GM12878 (cell line): ENCODE results near the gene FBLN1. TPM values are rescaled to one million over a fixed set of nuclear protein-coding genes. Genes with fewer than 3 reads are reported as not detected.

Source experiments
- ATAC-seq: fragments of 200-7000 bp; cut with Tn5 transposase; 3 replicates; pipeline ENCODE4 v1.9.1; 2020; ENCODE audit warnings: mild to moderate bottlenecking, moderate library complexity
- BruUV-seq: library from RNA; stranded (reverse); fragments of 400-500 nt; replicated peaks from 2 replicates; lab custom pipeline; 2021; lab: Mats Ljungman, UMichigan
- CTCF ChIA-PET: fragments of 300-600 bp; sonication (Branson Sonifier 250); formaldehyde crosslinking; extraction: SDS; loops from one replicate; lab custom pipeline; 2021; ENCODE audit warnings: inconsistent platforms; lab: Yijun Ruan, JAX
- POLR2A ChIA-PET: fragments of 350-600 bp; formaldehyde crosslinking; extraction: SDS; loops from one replicate; lab custom pipeline; 2021; ENCODE audit warnings: inconsistent platforms; lab: Charles Lee
- RAD21 ChIA-PET: fragments of 300-600 bp; sonication (Branson Sonifier 250); formaldehyde crosslinking; loops from one replicate; lab custom pipeline; 2023; ENCODE audit warnings: antibody characterized with exemption; ENCODE audit not compliant: unreplicated experiment; lab: Charles Lee
- SMC1A ChIA-PET: fragments of 300-600 bp; sonication (Branson Sonifier 250); formaldehyde crosslinking; loops from one replicate; lab custom pipeline; 2023; ENCODE audit not compliant: unreplicated experiment, uncharacterized antibody; lab: Charles Lee
- DNase-seq: peaks from one replicate; pipeline ENCODE4 v3.0.0-alpha.2; 2011; ENCODE audit warnings: low read depth, low spot score
- FAIRE-seq: peaks from 3 replicates; lab custom pipeline; 2011; peaks lifted over from hg19 to GRCh38; lab: Jason Lieb, UNC
- H2AFZ ChIP-seq: 2 replicates; pipeline ENCODE4 v1.6.0; 2011; ENCODE audit warnings: low read depth, low read length, control low read depth; ENCODE audit not compliant: control insufficient read depth
- H3K27ac ChIP-seq: 2 replicates; pipeline ENCODE4 v1.5.1; 2011; ENCODE audit warnings: control low read depth; ENCODE audit not compliant: control insufficient read depth, insufficient read depth
- H3K27me3 ChIP-seq, 2 experiments: replicated peaks in 1 of 2; 2 replicates each; pipeline versions ENCODE4 v1.6.0 to v1.6.1; 2011; ENCODE audit warnings: low read length in 1 of 2; ENCODE audit not compliant: control insufficient read depth in 2 of 2, insufficient read depth in 2 of 2
- H3K36me3 ChIP-seq, 2 experiments: 2 replicates each; pipeline ENCODE4 v1.5.1; 2011; ENCODE audit warnings: low read length in 1 of 2; ENCODE audit not compliant: control insufficient read depth in 2 of 2, insufficient read depth in 2 of 2
- H3K4me1 ChIP-seq: 2 replicates; pipeline ENCODE4 v1.6.1; 2011; ENCODE audit warnings: mild to moderate bottlenecking, low read length, moderate library complexity, mixed read lengths; ENCODE audit not compliant: control insufficient read depth, insufficient read depth
- H3K4me2 ChIP-seq: 2 replicates; pipeline ENCODE4 v1.6.0; 2011; ENCODE audit warnings: control low read depth; ENCODE audit not compliant: control insufficient read depth, insufficient read depth
- H3K4me3 ChIP-seq: fragments of 200-600 bp; sonication (generic); 2 replicates; pipeline ENCODE4 v1.5.1; 2016
- H3K79me2 ChIP-seq: 2 replicates; pipeline ENCODE4 v1.6.0; 2011; ENCODE audit warnings: low read length; ENCODE audit not compliant: control insufficient read depth, insufficient read depth
- H3K9ac ChIP-seq: 2 replicates; pipeline ENCODE4 v1.8.0; 2011; ENCODE audit warnings: low read length, control low read depth, mixed read lengths; ENCODE audit not compliant: control insufficient read depth, insufficient read depth
- H3K9me3 ChIP-seq: replicated peaks from 3 replicates; pipeline ENCODE4 v1.5.1; 2011; ENCODE audit warnings: mild to moderate bottlenecking, low read length; ENCODE audit not compliant: control insufficient read depth, insufficient read depth
- H4K20me1 ChIP-seq: 2 replicates; pipeline ENCODE4 v1.6.0; 2011; ENCODE audit not compliant: control insufficient read depth, insufficient read depth
- BACH1 ChIP-seq: fragments of 450-650 bp; IDR thresholded peaks from 2 replicates; pipeline ENCODE4 v1.6.1; 2017; ENCODE audit warnings: mild to moderate bottlenecking, borderline replicate concordance
- CREB1 ChIP-seq: IDR thresholded peaks from 2 replicates; pipeline ENCODE4 v1.6.1; 2012; ENCODE audit warnings: low read depth, mild to moderate bottlenecking, inconsistent platforms
- HDAC2 ChIP-seq: fragments of 200-600 bp; sonication (generic); IDR thresholded peaks from 2 replicates; pipeline ENCODE4 v1.6.1; 2017
- RFX5 ChIP-seq: IDR thresholded peaks from 2 replicates; pipeline ENCODE4 v1.6.1; 2011; ENCODE audit warnings: low read depth, low read length, improper control_type of control experiment
- SIX5 ChIP-seq: IDR thresholded peaks from 2 replicates; pipeline ENCODE4 v1.6.1; 2011; ENCODE audit warnings: mild to moderate bottlenecking, low read depth, low read length, moderate library complexity; ENCODE audit not compliant: severe bottlenecking
- SMAD1 ChIP-seq: fragments of 450-650 bp; IDR thresholded peaks from 2 replicates; pipeline ENCODE4 v1.6.1; 2018; ENCODE audit warnings: mild to moderate bottlenecking, low read depth; ENCODE audit not compliant: partially characterized antibody
- SMC3 ChIP-seq: IDR thresholded peaks from 2 replicates; pipeline ENCODE4 v1.6.1; 2011; ENCODE audit warnings: low read length, improper control_type of control experiment, borderline replicate concordance
- TARDBP ChIP-seq: IDR thresholded peaks from 2 replicates; pipeline ENCODE4 v1.6.1; 2016; ENCODE audit warnings: borderline replicate concordance
- ZNF622 ChIP-seq: fragments of 450-650 bp; IDR thresholded peaks from 2 replicates; pipeline ENCODE4 v1.6.1; 2017; ENCODE audit warnings: mild to moderate bottlenecking, inconsistent platforms
- WGBS: methylation state at CpG from one replicate; pipeline ENCODE4 v1.1.6; 2016; ENCODE audit warnings: low lambda C conversion rate; ENCODE audit not compliant: insufficient replicate concordance, insufficient coverage; ENCODE audit errors: missing lambda C conversion rate; 5-methylcytosine and 5-hydroxymethylcytosine counted together
- in situ Hi-C: fragments of 300-500 bp; cut with MboI; formaldehyde crosslinking; loops from 9 replicates; pipeline ENCODE4 v1.14.3; 2018; ENCODE audit warnings: mixed read lengths
- intact Hi-C: fragments of 100-400 bp; cut with micrococcal nuclease; formaldehyde crosslinking; loops from one replicate; pipeline ENCODE4 v1.14.2; 2022; ENCODE audit not compliant: unreplicated experiment
- polyA plus RNA-seq, 11 experiments: library from polyadenylated mRNA; depleted of rRNA in 4 of 11; unstranded in 6 of 11; stranded (reverse) in 5 of 11; fragments of >200 nt; fragmentation: Nextera tagmentation in 4 of 11; fragmentation: Illumina TruSeq in 1 of 11; extraction: Ambion mirVana in 4 of 11; extraction: Trizol in 1 of 11; gene quantifications; 1 replicate in 1 of 11; 2 replicates in 10 of 11; pipeline versions ENCODE4 v1.2.1 to v1.2.3, GENCODE V29; 2011 to 2016; ENCODE audit warnings: inconsistent platforms in 2 of 11, missing spikeins in 2 of 11, low read depth in 1 of 11
- total RNA-seq, 4 experiments: library from RNA; depleted of rRNA in 3 of 4; stranded (reverse); fragments of >200 nt in 3 of 4; fragmentation: Illumina TruSeq in 1 of 4; extraction: Trizol in 1 of 4; gene quantifications; 2 replicates each; pipeline versions ENCODE4 v1.2.1 to v1.2.3, GENCODE V29; 2013 to 2021
- TF ChIP-seq, protein P1 (sequence below): fragments of 450-650 bp; IDR thresholded peaks from 2 replicates; pipeline ENCODE4 v1.6.1; 2017; ENCODE audit warnings: antibody characterized with exemption, mild to moderate bottlenecking, moderate library complexity
- TF ChIP-seq, protein P2 (sequence below): IDR thresholded peaks from 2 replicates; pipeline ENCODE4 v1.6.1; 2012; ENCODE audit warnings: low read length, inconsistent platforms
- TF ChIP-seq, protein P3 (sequence below): IDR thresholded peaks from 2 replicates; pipeline ENCODE4 v1.6.1; 2011; ENCODE audit warnings: borderline replicate concordance, low read depth, mild to moderate bottlenecking, moderate library complexity, mixed read lengths, low read length; ENCODE audit not compliant: insufficient read depth; ENCODE audit errors: extremely low read length
- TF ChIP-seq, protein P4 (sequence below): IDR thresholded peaks from 2 replicates; pipeline ENCODE4 v1.6.1; 2012; ENCODE audit warnings: low read depth, low read length, improper control_type of control experiment
- TF ChIP-seq, protein P5 (sequence below): fragments of 150-350 bp; IDR thresholded peaks from 2 replicates; pipeline ENCODE4 v1.6.1; 2014; ENCODE audit warnings: mild to moderate bottlenecking, low read depth, low read length

Gene FBLN1
- total and polyA plus RNA-seq, 10 of the 15 experiments (the other 5 are each of a cell fraction or from before 2014, with no cell fraction given), result 0.20 to 0.51 TPM; not detected in 8

DNA sequence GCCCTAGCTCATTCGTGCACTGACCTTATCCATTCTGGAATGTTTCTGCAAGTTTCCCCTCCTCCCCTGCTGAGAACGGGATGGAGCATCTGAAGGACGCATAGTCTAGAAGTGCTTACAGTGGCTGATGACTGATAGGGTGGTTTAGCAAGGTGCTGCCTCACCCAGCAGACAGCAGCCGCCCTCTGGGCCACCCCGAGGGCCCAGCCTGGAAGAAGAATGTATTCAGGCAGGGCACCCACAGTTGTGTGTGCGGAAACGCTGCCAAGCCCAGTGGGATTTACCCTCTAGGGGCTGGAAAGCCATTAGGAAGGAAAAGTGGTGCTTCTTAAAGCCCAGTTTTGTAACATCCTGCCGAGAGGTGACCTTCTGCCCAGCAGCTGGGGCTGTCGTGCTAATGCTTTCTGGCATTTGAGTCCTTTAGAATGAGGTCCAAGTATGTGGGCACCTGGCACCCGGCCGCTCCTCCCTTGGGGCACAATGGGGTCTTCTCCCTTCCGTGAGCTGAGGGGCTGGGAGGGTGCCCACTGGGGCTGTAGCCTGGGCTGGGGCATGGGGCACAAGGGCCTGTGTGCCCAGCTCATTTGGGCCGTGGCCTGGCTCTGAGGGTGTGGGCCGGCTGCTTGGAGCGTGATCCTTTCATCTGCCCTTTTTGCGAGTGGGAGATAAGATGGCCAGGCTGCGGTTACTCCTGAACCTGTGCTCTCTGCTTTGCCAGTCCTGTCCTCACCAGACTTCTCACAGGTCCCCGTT is 14.4 kb downstream of the FBLN1 start:
- ChIA-PET SMC1A (no interaction called here), CTCF (no interaction called here), POLR2A (no interaction called here), RAD21 (no interaction called here)
- Histone ChIP-seq H3K9ac (no peak overlapping the region), H3K4me3 (no peak overlapping the region), H3K4me1 (no peaks in the 10 kb centered on the region), H3K27me3 (peaks cover 0 to 4% of the 10 kb centered on the region in 2 experiments; a peak in 3 of 4 replicates), H3K79me2 (no peaks in the 10 kb centered on the region), H3K9me3 (no peaks in the 10 kb centered on the region; the same call in 2 of the 3 replicates), H3K27ac (no peak overlapping the region), H4K20me1 (no peaks in the 10 kb centered on the region), H3K4me2 (no peak overlapping the region), H3K36me3 (no peaks in the 10 kb centered on the region), H2AFZ (no peak overlapping the region)
- in situ Hi-C loops (no loop called here), intact Hi-C loops (no loop called here)
- ATAC-seq, result no peak
- WGBS, result 34% methylated on average over 18 of the region's 18 CpGs
- DNase-seq, result no peak
- TF ChIP-seq, protein P1, sequence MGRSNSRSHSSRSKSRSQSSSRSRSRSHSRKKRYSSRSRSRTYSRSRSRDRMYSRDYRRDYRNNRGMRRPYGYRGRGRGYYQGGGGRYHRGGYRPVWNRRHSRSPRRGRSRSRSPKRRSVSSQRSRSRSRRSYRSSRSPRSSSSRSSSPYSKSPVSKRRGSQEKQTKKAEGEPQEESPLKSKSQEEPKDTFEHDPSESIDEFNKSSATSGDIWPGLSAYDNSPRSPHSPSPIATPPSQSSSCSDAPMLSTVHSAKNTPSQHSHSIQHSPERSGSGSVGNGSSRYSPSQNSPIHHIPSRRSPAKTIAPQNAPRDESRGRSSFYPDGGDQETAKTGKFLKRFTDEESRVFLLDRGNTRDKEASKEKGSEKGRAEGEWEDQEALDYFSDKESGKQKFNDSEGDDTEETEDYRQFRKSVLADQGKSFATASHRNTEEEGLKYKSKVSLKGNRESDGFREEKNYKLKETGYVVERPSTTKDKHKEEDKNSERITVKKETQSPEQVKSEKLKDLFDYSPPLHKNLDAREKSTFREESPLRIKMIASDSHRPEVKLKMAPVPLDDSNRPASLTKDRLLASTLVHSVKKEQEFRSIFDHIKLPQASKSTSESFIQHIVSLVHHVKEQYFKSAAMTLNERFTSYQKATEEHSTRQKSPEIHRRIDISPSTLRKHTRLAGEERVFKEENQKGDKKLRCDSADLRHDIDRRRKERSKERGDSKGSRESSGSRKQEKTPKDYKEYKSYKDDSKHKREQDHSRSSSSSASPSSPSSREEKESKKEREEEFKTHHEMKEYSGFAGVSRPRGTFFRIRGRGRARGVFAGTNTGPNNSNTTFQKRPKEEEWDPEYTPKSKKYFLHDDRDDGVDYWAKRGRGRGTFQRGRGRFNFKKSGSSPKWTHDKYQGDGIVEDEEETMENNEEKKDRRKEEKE, result no peak
- TF ChIP-seq, protein P2, sequence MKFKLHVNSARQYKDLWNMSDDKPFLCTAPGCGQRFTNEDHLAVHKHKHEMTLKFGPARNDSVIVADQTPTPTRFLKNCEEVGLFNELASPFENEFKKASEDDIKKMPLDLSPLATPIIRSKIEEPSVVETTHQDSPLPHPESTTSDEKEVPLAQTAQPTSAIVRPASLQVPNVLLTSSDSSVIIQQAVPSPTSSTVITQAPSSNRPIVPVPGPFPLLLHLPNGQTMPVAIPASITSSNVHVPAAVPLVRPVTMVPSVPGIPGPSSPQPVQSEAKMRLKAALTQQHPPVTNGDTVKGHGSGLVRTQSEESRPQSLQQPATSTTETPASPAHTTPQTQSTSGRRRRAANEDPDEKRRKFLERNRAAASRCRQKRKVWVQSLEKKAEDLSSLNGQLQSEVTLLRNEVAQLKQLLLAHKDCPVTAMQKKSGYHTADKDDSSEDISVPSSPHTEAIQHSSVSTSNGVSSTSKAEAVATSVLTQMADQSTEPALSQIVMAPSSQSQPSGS, result no peak
- TF ChIP-seq SIX5 (no peak), ZNF622 (no peak), SMAD1 (no peak), CREB1 (no peak), TARDBP (no peak), HDAC2 (no peak), SMC3 (no peak), RFX5 (no peak), BACH1 (no peak)
- TF ChIP-seq, protein P3, sequence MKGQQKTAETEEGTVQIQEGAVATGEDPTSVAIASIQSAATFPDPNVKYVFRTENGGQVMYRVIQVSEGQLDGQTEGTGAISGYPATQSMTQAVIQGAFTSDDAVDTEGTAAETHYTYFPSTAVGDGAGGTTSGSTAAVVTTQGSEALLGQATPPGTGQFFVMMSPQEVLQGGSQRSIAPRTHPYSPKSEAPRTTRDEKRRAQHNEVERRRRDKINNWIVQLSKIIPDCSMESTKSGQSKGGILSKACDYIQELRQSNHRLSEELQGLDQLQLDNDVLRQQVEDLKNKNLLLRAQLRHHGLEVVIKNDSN, result no peak
- TF ChIP-seq, protein P4, sequence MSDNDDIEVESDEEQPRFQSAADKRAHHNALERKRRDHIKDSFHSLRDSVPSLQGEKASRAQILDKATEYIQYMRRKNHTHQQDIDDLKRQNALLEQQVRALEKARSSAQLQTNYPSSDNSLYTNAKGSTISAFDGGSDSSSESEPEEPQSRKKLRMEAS, result no peak
- TF ChIP-seq, protein P5, sequence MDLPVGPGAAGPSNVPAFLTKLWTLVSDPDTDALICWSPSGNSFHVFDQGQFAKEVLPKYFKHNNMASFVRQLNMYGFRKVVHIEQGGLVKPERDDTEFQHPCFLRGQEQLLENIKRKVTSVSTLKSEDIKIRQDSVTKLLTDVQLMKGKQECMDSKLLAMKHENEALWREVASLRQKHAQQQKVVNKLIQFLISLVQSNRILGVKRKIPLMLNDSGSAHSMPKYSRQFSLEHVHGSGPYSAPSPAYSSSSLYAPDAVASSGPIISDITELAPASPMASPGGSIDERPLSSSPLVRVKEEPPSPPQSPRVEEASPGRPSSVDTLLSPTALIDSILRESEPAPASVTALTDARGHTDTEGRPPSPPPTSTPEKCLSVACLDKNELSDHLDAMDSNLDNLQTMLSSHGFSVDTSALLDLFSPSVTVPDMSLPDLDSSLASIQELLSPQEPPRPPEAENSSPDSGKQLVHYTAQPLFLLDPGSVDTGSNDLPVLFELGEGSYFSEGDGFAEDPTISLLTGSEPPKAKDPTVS, result no peak
- FAIRE-seq, result no peak
- no TSS peak for BruUV-seq
